ACC112 (cell line): ENCODE data around the gene MSN.
A peak's percentile ranks its signal among the peaks of the same experiment; 100 is the strongest.

Experiments
- H2AFZ ChIP-seq: fragments of 200-600 bp; sonication (generic); one replicate; pipeline ENCODE4 v1.6.0; 2017; ENCODE audit warnings: antibody characterized with exemption, low read length; ENCODE audit not compliant: unreplicated experiment
- H3K27ac ChIP-seq: fragments of 200-600 bp; sonication (generic); 2 replicates; pipeline ENCODE4 v1.5.1; 2014; ENCODE audit warnings: low read depth, mild to moderate bottlenecking, antibody characterized with exemption, low read length, moderate library complexity
- H3K27me3 ChIP-seq: fragments of 200-600 bp; sonication (generic); 2 replicates; pipeline ENCODE4 v1.6.1; 2014; ENCODE audit warnings: mild to moderate bottlenecking, antibody characterized with exemption, low read length, moderate library complexity, mixed read lengths; ENCODE audit not compliant: insufficient read depth
- H3K36me3 ChIP-seq: fragments of 200-600 bp; sonication (generic); 2 replicates; pipeline ENCODE4 v1.6.1; 2016; ENCODE audit warnings: mild to moderate bottlenecking, antibody characterized with exemption, low read length, moderate library complexity, mixed read lengths; ENCODE audit not compliant: insufficient read depth
- H3K4me1 ChIP-seq: fragments of 200-600 bp; sonication (generic); one replicate; pipeline ENCODE4 v1.6.1; 2016; ENCODE audit warnings: low read length, mixed read lengths; ENCODE audit not compliant: insufficient read depth, unreplicated experiment, control insufficient read depth
- H3K4me3 ChIP-seq: fragments of 200-600 bp; sonication (generic); 2 replicates; pipeline ENCODE4 v1.5.1; 2014; ENCODE audit warnings: mild to moderate bottlenecking, low read depth, low read length
- H3K79me2 ChIP-seq: fragments of 200-600 bp; sonication (generic); one replicate; pipeline ENCODE4 v1.6.0; 2016; ENCODE audit warnings: low read length; ENCODE audit not compliant: control insufficient read depth, unreplicated experiment, insufficient read depth

The MSN gene

DNA sequence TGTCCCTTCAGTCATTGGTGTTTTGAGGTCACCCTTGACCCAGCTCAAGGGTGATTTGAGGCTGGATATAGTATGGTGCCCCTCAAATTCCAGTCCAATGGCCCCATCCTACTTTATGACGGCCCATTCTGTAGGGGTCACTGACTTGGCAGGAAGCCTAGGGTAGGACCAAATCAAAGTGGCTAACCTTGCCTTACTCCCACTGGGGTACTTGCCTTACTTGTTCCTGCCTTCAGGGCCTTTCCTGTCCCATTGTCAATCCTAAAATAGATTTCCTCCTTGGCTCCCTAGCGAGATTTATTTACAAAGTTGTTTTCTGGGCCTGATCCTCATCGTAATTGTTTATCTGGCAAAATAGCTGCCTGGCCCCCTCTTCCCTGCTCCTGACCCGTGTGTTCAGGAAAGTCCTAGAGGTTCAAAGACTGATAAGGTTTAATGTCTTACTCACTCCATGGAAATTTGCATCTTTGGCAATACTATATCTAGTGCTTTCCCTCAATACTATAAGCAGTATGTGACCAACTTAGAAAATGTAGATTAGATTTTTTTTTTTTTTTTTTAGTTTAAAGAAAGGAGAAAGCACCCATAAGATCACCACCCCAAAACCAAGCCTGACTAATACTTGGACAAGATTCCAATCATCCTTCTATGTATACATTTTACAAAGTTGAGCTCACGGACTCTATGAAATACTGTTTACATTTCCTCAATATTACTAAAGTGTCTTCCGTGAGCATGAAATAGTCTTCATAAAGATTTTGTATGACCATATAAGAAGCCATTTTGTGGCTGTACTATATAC is 44.8 kb downstream of the MSN start:
- Histone ChIP-seq H2AFZ (no peak overlapping the region), H3K36me3 (peaks cover 5% of the 10 kb centered on the region; the same call in 1 of the 2 replicates), H3K27me3 (no peaks in the 10 kb centered on the region), H3K4me3 (no peak overlapping the region), H3K4me1 (peaks cover 8% of the 10 kb centered on the region), H3K27ac (no peak overlapping the region), H3K79me2 (peaks cover 84% of the 10 kb centered on the region)

DNA sequence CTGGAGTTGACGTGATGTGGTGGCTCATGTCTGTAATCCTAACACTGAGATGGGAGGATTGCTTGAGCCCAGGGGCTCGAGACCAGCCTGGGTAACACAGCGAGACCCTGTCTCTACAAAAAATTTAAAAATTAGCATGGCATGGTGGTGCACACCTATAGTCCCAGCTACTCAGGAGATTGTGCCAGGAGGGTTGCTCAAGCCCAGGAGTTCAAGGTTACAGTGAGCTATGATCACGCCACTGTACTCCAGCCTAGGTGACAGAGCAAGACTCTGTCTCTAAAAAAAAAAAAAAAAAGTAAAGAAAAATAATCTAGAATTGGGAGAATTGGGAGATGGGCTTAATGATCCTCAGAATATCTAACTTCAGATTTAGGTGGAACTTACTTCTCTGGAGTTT is 51.1 kb downstream of the MSN start:
- H3K36me3 ChIP-seq: peaks cover 8% of the 10 kb centered on the region; the same call in 1 of the 2 replicates
- H3K4me1 ChIP-seq: peaks cover 12% of the 10 kb centered on the region
- no peaks in the 10 kb centered on the region for H3K27me3 ChIP-seq
- H3K79me2 ChIP-seq: peaks cover 95% of the 10 kb centered on the region
- no peak overlapping the region for H3K4me3 ChIP-seq
- no peak overlapping the region for H2AFZ ChIP-seq
- no peak overlapping the region for H3K27ac ChIP-seq

DNA sequence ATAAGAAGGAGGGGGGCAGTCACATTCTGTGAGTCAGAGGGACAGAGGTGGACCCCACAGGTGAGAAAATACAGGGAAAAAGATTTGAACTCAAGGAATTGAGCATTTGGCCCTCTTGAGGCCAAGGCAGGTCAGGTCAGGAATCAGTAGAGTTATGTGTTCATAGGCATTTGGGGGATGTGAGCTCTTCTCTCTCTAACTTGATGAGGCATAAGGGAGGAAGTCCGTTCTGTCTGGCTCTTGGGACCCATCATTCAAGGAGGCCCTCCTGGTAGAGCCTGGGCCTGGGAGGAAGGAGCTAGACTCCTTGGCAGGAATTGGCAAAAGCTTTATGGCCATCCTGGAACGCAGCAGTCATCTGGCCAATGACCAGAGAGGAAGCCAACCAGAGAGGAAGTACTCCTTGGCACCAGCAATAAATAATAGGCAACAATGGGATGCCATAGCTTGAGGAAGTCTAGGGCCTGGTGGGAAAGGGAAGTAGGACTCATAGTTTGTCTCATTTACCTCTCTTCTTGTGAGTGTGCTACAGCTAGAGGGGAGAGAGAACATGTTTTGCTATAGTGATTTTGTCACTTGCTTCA is 53.0 kb downstream of the MSN start:
- no peak overlapping the region for H3K4me3 ChIP-seq
- peak overlapping the region; percentile 32; the same call in 1 of the 2 replicates for H3K27ac ChIP-seq
- peaks cover 92% of the 10 kb centered on the region for H3K79me2 ChIP-seq
- peaks cover 10% of the 10 kb centered on the region; the same call in 1 of the 2 replicates for H3K36me3 ChIP-seq
- H3K4me1 ChIP-seq: peaks cover 15% of the 10 kb centered on the region
- no peak overlapping the region for H2AFZ ChIP-seq
- no peaks in the 10 kb centered on the region for H3K27me3 ChIP-seq

DNA sequence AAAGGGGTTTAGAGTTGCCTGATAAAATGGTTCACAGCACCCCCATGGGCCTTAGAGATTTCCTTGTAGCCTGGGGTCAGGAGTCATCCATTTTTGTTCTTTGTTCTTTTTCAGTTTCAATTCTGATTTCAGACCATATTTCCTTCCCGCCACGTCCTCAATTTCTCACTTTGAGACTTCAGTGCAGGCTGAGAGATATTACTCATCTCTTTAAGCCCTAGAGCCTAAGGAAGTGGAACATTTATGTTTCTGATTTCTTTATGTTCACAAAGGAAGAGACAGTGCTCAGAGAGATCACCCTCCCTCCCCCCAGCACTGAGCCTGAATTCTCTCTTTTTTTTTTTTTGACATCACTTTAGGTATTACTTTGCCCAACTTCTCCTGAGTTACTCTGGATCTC is 56.3 kb downstream of the MSN start:
- H3K79me2 ChIP-seq: peaks cover 89% of the 10 kb centered on the region
- peak overlapping the region; percentile 95 for H3K27ac ChIP-seq

DNA sequence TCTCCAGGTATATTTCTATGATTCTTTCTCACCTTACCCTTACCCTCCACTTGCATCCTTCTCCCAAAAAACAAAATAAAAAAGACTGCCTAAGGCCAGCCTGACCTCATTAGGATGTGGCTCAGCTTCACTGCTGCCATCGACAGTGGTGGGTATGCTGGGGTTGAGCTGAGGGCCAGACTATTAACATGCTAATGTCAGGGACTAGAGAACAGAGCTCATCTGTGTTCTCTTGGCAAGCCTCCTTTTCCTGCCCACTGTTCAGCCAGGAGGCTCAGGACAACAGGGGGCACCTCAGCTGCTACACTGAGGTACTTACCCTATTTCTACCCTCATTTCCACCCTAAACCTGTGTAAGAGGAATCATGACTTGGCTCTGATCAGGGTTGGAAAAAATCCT is 59.3 kb downstream of the MSN start:
- Histone ChIP-seq H3K4me3 (no peak overlapping the region), H2AFZ (no peak overlapping the region), H3K79me2 (peaks cover 77% of the 10 kb centered on the region), H3K27me3 (no peaks in the 10 kb centered on the region), H3K4me1 (peaks cover 24% of the 10 kb centered on the region), H3K36me3 (peaks cover 18% of the 10 kb centered on the region; the same call in 1 of the 2 replicates), H3K27ac (no peak overlapping the region)

More for the DNA sequence above, 56.3 kb downstream of the MSN start:
- Histone ChIP-seq H3K4me3 (0 out of 2 replicates have a peak overlapping the region, but pooled peaks have one; percentile 16), H3K36me3 (peaks cover 9% of the 10 kb centered on the region; the same call in 1 of the 2 replicates), H3K4me1 (peaks cover 17% of the 10 kb centered on the region), H3K27me3 (no peaks in the 10 kb centered on the region), H2AFZ (no peak overlapping the region)

DNA sequence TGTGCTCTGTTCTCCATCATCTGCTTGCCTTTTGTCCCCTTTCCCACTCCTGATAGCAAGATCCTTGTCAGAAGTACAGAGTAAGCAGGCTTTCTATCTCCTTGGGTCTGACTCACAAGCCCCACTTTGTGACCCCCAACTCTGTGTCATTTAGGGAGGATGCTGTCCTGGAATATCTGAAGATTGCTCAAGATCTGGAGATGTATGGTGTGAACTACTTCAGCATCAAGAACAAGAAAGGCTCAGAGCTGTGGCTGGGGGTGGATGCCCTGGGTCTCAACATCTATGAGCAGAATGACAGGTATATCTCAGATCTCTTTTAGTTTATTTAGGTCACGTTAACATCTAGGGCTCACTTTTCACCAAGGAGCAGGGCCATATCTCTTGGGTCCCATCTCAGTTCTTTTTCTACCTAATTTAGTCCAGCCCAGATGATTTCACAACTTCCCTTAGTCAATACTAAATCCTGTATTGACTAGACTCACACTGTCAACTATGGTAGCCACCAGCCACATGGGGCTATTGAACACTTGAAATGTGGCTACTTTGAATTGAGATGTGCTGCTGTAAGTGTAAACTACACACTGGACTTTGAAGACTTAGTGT is 64.3 kb downstream of the MSN start:
- Histone ChIP-seq H3K36me3 (peaks cover 32% of the 10 kb centered on the region), H2AFZ (no peak overlapping the region), H3K27me3 (no peaks in the 10 kb centered on the region), H3K27ac (no peak overlapping the region), H3K79me2 (peaks cover 30% of the 10 kb centered on the region), H3K4me3 (no peak overlapping the region), H3K4me1 (peaks cover 10% of the 10 kb centered on the region)

DNA sequence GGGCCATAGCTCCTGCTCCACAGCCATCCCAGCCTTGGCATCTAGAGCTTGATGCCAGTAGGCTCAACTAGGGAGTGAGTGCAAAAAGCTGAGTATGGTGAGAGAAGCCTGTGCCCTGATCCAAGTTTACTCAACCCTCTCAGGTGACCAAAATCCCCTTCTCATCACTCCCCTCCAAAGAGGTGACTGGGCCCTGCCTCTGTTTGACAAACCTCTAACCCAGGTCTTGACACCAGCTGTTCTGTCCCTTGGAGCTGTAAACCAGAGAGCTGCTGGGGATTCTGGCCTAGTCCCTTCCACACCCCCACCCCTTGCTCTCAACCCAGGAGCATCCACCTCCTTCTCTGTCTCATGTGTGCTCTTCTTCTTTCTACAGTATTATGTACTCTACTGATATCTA is 73.5 kb downstream of the MSN start:
- no peak overlapping the region for H3K27ac ChIP-seq
- no peaks in the 10 kb centered on the region for H3K27me3 ChIP-seq
- no peaks in the 10 kb centered on the region for H3K79me2 ChIP-seq
- peaks cover 15% of the 10 kb centered on the region for H3K36me3 ChIP-seq
- peaks cover 16% of the 10 kb centered on the region for H3K4me1 ChIP-seq
- no peak overlapping the region for H3K4me3 ChIP-seq
- no peak overlapping the region for H2AFZ ChIP-seq

DNA sequence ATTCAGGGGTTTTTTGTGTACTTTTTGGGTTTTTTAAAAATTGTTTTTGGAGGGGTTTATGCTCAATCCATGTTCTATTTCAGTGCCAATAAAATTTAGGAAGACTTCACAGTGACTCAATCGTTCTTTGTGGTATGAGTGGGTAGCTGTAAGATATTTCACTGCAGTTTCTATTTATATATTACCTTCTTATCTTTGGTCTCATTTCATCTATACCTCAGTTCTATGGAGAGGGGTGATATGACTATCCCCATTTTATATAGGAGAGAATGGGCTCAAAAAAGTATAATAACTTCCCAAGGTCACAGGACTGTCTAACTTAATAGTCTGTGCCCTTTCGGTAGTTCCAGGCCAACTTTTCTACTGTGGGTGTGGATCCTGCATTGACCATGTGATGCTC is 74.4 kb downstream of the MSN start:
- H3K27ac ChIP-seq: no peak overlapping the region

DNA sequence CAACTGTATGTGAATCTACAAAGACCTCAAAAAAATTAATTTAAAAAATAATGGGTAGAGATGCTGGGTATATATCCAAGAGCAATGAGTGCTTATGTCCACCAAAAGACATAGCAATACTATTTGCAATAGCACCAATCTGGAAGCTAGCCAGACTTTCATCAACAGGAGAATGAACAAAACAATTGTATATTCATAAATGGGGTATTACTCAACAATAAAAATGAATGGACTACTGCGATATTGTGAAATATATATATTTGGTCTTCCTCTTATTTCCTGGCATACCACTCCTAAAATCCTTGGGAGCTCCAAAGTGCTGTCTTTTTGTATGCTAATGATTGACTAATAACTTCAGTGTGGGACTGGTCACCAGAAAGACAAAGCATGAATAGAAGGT is 77.5 kb downstream of the MSN start:
- Histone ChIP-seq H3K4me1 (peaks cover 16% of the 10 kb centered on the region), H3K27me3 (no peaks in the 10 kb centered on the region), H3K36me3 (peaks cover 3% of the 10 kb centered on the region), H3K27ac (peak overlapping the region; percentile 9; the same call in 1 of the 2 replicates), H3K79me2 (no peaks in the 10 kb centered on the region), H3K4me3 (no peak overlapping the region), H2AFZ (no peak overlapping the region)

More for the DNA sequence above, 74.4 kb downstream of the MSN start:
- Histone ChIP-seq H3K27me3 (no peaks in the 10 kb centered on the region), H3K79me2 (no peaks in the 10 kb centered on the region), H3K4me1 (peaks cover 16% of the 10 kb centered on the region), H2AFZ (no peak overlapping the region), H3K4me3 (no peak overlapping the region), H3K36me3 (peaks cover 14% of the 10 kb centered on the region)

DNA sequence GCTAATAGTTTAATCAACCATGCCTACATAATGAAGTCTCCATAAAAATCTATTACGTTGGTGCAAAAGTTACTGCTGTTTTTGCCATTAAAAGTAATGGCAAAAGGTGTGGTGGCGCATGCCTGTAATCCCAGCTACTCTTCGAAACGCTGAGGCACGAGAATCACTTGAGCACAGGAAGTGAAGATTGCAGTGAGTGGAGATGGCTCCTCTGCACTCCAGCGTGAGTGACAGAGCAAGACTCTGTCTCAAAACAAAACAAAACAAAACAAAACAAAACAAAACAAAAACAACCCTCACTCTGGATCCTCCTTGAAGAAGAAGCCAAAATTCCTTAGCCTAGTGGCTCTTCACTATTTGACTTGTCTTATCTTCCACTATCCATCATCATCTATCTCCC is 78.0 kb downstream of the MSN start:
- Histone ChIP-seq H3K27ac (peak overlapping the region; percentile 9; the same call in 1 of the 2 replicates), H3K27me3 (no peaks in the 10 kb centered on the region), H3K4me1 (peaks cover 16% of the 10 kb centered on the region), H3K36me3 (peaks cover 3% of the 10 kb centered on the region), H3K79me2 (no peaks in the 10 kb centered on the region), H3K4me3 (no peak overlapping the region), H2AFZ (no peak overlapping the region)
